Measurements from ENCODE around the gene FAF1.

GRCh38 chr1:50656931-50657330, 303.1 kb downstream of the FAF1 start:
- TF ChIP-seq POLR2AphosphoS5 (IDR thresholded peaks at IDR 0.05; ENCODE audit: borderline replicate concordance, low read depth, low read length): no peak
- no peak for TF ChIP-seq EZH2 (IDR thresholded peaks at IDR 0.05)
- no peak for TF ChIP-seq FOXP2 (optimal IDR thresholded peaks at IDR 0.05; ENCODE audit: control extremely low read depth, extremely low read length, insufficient read depth)

Data from SK-N-MC (cell line).